ENCODE data around the gene KLKB1.

The KLKB1 gene

GRCh38 chr4:186227221-186227620 lies at the start of gene KLKB1:
Gene KLKB1 (plus strand): TSS chr4:186227507. CDS start chr4:186228196, 689 bp downstream.
- no peak for DNase-seq

GRCh38 chr4:186188107-186188506 lies 39.2 kb upstream of the KLKB1 start:
- DNase-seq: no peak

GRCh38 chr4:186189656-186190055 lies 37.7 kb upstream of the KLKB1 start:
- no peak for DNase-seq

GRCh38 chr4:186190581-186191199 lies 36.6 kb upstream of the KLKB1 start:
- no peak for DNase-seq

GRCh38 chr4:186191200-186192065 lies 35.9 kb upstream of the KLKB1 start, which contains the start of gene CYP4V2:
Gene CYP4V2 (plus strand): TSS chr4:186191567. CDS start chr4:186191824, 257 bp downstream.
- DNase-seq: peak; percentile 80

GRCh38 chr4:186192066-186192612 lies 35.2 kb upstream of the KLKB1 start:
- DNase-seq: peak; percentile 16

GRCh38 chr4:186193851-186194250 lies 33.5 kb upstream of the KLKB1 start:
- no peak for DNase-seq

GRCh38 chr4:186196063-186196462 lies 31.2 kb upstream of the KLKB1 start:
- DNase-seq: no peak

GRCh38 chr4:186200516-186200915 lies 26.8 kb upstream of the KLKB1 start:
- DNase-seq: no peak

GRCh38 chr4:186201010-186201409 lies 26.3 kb upstream of the KLKB1 start:
- DNase-seq: no peak

GRCh38 chr4:186201535-186202230 lies 25.6 kb upstream of the KLKB1 start:
- peak; percentile 43 for DNase-seq

GRCh38 chr4:186202490-186203140 lies 24.7 kb upstream of the KLKB1 start:
- no peak for DNase-seq

GRCh38 chr4:186203406-186203805 lies 23.9 kb upstream of the KLKB1 start:
- DNase-seq: no peak

GRCh38 chr4:186204103-186204559 lies 23.2 kb upstream of the KLKB1 start:
- DNase-seq: peak; percentile 66

- DNase-seq: no peak
These were observed 22.6 kb upstream of the KLKB1 start for GRCh38 chr4:186204686-186205085.

- DNase-seq: no peak
These were observed 22.2 kb upstream of the KLKB1 start for GRCh38 chr4:186205156-186205555.

GRCh38 chr4:186216465-186217024 lies 10.8 kb upstream of the KLKB1 start:
- no peak for DNase-seq

GRCh38 chr4:186217733-186218293 lies 9.5 kb upstream of the KLKB1 start:
- DNase-seq: no peak

- no peak for DNase-seq
These were observed 5.7 kb upstream of the KLKB1 start for GRCh38 chr4:186221624-186222023.

- no peak for DNase-seq
These were observed 1.5 kb upstream of the KLKB1 start for GRCh38 chr4:186225848-186226247.

- no peak for DNase-seq
These were observed 652 bp upstream of the KLKB1 start for GRCh38 chr4:186226521-186227189.

All from activated CD4-positive, alpha-beta T cell treated with anti-CD3 and anti-CD28 coated beads for 1 hour (primary cell).